DOHH2 (cell line): ENCODE results near the gene RAE1.

Experiments used
- EZH2phosphoT487 ChIP-seq: fragments of 200-600 bp; sonication (generic); IDR thresholded peaks from 2 replicates; pipeline ENCODE4 v1.6.1; 2017; ENCODE audit warnings: borderline replicate concordance, mild to moderate bottlenecking, antibody characterized with exemption, low read length, moderate library complexity, mixed read lengths
- TF ChIP-seq, protein P1 (sequence below): fragments of 200-600 bp; sonication (generic); IDR thresholded peaks from one replicate; pipeline ENCODE4 v1.5.1; 2014; ENCODE audit warnings: antibody characterized with exemption, mild to moderate bottlenecking, low read depth, low read length; ENCODE audit not compliant: poor library complexity, severe bottlenecking

GRCh38 chr20:57407541-57407956, 56.5 kb downstream of the RAE1 start:
- TF ChIP-seq, protein P1, sequence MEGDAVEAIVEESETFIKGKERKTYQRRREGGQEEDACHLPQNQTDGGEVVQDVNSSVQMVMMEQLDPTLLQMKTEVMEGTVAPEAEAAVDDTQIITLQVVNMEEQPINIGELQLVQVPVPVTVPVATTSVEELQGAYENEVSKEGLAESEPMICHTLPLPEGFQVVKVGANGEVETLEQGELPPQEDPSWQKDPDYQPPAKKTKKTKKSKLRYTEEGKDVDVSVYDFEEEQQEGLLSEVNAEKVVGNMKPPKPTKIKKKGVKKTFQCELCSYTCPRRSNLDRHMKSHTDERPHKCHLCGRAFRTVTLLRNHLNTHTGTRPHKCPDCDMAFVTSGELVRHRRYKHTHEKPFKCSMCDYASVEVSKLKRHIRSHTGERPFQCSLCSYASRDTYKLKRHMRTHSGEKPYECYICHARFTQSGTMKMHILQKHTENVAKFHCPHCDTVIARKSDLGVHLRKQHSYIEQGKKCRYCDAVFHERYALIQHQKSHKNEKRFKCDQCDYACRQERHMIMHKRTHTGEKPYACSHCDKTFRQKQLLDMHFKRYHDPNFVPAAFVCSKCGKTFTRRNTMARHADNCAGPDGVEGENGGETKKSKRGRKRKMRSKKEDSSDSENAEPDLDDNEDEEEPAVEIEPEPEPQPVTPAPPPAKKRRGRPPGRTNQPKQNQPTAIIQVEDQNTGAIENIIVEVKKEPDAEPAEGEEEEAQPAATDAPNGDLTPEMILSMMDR: no peak
- no peak for TF ChIP-seq EZH2phosphoT487
